IPS-11a (cell line): Measurements from ENCODE around the gene NBAS.

Experiments used
- H3K4me3 ChIP-seq: one replicate; pipeline ENCODE4 v1.5.1; 2013; ENCODE audit warnings: low read depth, low read length, control low read depth

Gene NBAS

GRCh38 chr2:15372019-15372418 lies 189.1 kb downstream of the NBAS start:
- H3K4me3 ChIP-seq = no peak overlapping the region

GRCh38 chr2:15369129-15369528 lies 192.0 kb downstream of the NBAS start:
- H3K4me3 ChIP-seq = no peak overlapping the region

DNA sequence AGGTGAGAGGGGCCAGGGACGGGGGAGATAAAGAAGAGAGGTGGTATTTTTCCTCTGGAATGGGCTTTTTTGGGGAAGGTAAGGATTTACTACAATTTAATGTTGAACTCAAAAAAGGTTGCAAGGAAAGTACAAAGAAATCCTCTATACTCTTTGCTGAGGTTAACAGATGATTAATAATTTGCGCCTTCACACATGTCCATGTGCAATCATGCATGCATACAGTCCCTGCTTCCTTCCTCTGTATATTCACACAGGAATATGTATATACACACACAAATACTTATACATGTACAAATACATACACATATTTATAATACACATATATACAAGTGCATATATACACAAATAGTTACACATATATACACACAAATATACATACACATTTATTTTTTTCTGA lies 193.4 kb downstream of the NBAS start:
- no peak overlapping the region for H3K4me3 ChIP-seq

- no peak overlapping the region for H3K4me3 ChIP-seq
These were observed 193.9 kb downstream of the NBAS start for GRCh38 chr2:15367205-15367604.

- H3K4me3 ChIP-seq = no peak overlapping the region
These were observed 195.7 kb downstream of the NBAS start for GRCh38 chr2:15365411-15365810.

- H3K4me3 ChIP-seq = no peak overlapping the region
These were observed 196.6 kb downstream of the NBAS start for GRCh38 chr2:15364561-15364960.

DNA sequence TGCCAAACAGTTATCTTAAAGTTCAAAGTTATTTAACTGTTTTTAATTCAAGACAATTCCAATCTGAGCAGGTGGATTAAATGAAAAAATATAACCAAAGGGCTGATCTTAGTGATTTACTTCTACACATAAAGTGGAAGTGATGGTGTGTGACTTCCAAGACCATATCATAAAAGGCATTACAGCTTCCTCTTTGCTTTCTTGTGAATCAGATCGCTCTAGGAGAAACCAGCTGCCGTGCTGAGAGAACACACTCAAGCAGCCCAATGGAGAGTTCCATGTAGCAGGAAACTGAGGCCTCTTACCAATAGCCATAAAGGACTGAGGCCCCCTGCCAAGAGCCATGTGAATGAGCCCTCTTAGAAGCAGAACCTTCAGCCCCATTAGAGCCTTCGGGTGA lies 197.4 kb downstream of the NBAS start:
- no peak overlapping the region for H3K4me3 ChIP-seq

DNA sequence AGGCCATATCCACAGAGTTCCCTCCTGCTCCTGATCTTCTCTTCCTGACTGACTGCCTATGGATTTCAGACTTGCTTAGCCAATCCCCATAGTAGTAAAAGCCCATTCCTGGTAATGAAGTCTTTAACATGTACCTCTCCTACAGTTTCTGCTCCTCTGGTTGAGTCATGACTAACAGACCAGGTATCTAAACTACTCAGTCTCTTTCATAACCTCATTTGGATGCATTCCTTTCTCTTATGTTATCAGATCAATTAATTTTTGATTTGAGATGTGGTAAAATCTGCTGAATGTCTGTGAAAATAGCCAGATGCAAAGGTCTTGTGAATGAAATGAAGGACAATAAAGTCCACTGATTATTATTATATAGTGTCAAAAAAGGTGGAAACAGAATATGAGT lies 198.0 kb downstream of the NBAS start:
- no peak overlapping the region for H3K4me3 ChIP-seq

- H3K4me3 ChIP-seq = no peak overlapping the region
These were observed 201.2 kb downstream of the NBAS start for GRCh38 chr2:15359716-15360531.

DNA sequence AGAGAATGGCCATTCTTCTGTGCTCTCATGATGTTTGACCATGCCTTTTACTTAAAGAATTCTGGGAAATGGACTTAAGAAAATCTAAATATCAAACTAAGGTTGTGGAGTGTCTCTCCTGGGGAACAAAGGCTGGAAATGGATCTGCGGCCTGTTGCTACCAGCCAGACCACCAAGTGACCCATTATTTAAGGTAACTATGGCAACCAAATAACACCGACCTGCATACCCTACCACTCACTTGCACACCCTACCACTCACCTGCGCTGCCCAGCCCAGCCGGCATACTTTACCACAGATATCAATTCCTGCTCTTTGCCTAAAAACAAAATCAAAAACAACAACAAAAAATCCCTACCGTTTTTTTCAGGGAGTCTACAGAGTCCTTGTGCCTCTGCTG lies 203.2 kb downstream of the NBAS start:
- no peak overlapping the region for H3K4me3 ChIP-seq

- no peak overlapping the region for H3K4me3 ChIP-seq
These were observed 203.9 kb downstream of the NBAS start for GRCh38 chr2:15357186-15357585.

GRCh38 chr2:15355386-15355785 lies 205.7 kb downstream of the NBAS start:
- no peak overlapping the region for H3K4me3 ChIP-seq

DNA sequence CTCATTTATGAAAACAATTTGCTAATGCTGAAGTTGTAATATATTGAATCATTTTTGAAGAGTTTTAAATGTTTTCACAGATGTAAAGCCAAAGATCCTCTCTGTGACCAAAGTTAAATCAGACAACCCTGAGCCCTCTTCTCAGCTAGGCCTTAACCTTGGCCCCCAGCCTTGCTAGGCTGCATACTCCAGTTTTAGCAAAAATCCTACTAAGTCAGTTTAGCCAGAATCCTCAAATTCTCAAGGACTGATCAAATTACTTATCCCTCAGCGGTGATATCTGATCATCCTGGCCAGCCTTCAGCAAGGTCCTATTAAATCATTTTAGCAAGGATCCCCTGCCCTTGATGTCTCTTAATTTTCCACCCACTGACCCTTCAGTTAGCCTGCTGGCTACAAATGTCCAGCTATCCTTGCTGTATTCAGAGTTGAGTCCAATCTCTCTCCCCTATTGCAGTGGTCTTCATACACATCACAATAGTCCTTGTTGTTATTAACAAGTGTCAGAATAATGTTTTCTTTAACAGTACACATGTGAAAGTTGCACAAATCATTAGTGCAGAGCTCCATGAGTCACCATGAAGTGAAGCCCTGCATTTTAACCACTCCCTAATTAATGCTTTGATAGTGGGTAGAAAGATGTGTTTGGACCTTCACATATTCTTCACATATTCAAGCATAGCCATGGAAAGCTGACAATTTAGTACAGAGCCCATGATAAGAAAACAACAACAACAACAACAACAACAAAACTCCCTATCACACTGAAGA lies 206.4 kb downstream of the NBAS start:
- no peak overlapping the region for H3K4me3 ChIP-seq

DNA sequence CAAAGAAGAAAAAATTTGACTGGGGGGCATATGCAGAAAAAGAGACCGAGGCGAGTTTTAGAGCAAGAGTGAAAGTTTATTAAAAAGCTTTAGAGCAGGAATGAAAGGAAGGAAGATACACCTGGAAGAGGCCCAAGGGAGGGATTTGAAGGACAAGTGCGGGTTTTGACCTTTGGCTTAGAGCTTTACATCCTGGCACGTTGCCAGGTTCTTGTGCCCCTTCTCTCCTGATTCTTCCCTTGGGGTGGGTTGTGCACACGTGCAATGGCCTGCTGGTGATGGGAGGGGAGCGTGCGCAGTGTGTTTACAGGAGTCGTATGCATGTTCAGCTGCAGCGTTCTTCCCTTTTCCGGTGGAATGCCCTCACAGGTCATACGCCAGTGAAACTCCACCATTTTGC lies 208.8 kb downstream of the NBAS start:
- H3K4me3 ChIP-seq = no peak overlapping the region

- no peak overlapping the region for H3K4me3 ChIP-seq
These were observed 212.5 kb downstream of the NBAS start for GRCh38 chr2:15348636-15349035.

DNA sequence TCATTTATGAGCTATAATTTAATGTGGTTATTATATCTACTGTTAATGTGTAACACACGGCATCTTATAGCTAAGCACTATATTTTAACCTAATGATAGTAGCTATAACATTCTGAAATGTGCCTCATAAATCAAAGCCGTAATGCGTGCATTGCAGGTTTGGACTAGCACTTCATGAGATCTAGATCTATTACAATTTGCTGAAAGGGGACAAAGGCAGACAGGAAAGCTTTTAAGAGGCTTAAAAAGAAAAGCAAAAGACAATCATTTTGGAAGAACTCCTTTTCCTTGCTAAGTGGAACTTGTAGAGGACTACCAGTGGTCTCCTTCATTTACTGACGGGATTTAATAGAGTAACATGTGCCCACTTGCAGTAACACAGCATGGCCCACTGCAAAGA lies 213.1 kb downstream of the NBAS start:
- no peak overlapping the region for H3K4me3 ChIP-seq

DNA sequence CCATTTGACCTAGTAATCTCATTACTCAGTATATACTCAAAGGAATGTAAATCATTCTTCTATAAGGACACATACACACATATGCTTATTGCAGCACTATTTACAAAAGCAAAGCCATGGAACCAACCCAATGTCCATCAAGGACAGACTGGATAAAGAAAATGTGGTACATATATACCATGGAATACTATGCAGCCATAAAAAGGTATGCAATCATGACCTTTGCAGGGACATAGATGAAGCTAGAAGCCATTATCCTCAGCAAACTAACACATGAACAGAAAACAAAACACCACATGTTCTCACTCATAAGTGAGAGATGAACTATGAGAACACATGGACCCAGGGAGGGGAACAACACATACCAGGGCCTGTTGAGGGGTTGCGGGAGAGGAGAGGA lies 214.5 kb downstream of the NBAS start:
- no peak overlapping the region for H3K4me3 ChIP-seq

DNA sequence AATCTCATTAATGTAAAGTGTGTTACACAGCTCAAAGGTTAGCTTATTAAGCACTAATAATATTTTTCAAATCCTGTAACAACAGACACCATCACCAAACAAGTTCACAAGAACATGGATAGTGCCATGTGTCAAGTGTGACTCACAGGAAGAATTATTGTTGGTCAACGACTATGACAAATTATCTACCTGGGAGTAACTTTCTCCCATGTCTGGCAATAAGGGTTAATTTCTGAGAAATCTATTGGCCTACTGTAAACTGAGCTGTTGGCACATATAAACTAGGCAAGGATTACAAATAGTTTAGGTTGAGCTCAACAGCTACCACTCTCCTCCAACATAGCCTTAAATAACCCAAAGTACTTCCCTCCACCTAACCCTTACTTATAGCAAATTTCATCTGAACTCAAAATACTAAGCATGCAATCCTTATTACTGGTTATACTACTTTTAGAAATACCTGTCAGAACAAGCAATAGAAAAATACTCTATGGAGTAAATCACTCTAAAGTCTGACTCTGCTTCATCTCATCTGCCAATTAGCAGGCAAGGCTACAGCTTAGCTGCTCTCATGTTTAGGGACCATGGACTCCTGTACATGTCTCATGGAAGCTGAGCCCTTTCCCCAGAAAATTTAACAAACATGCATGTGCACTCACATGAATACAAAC lies 223.0 kb downstream of the NBAS start:
- no peak overlapping the region for H3K4me3 ChIP-seq

- no peak overlapping the region for H3K4me3 ChIP-seq
These were observed 226.3 kb downstream of the NBAS start for GRCh38 chr2:15334644-15335326.

- no peak overlapping the region for H3K4me3 ChIP-seq
These were observed 229.3 kb downstream of the NBAS start for GRCh38 chr2:15331787-15332186.

- H3K4me3 ChIP-seq = no peak overlapping the region
These were observed 235.8 kb downstream of the NBAS start for GRCh38 chr2:15325296-15325695.
